GM19463 (cell line): ENCODE data around the gene NOL9.
"Not testable (repeated sequence)": the region's sequence is repeated elsewhere in the genome, so short reads cannot be mapped to it uniquely, and the experiment has no call there.

Source experiments
- ATAC-seq: cut with Tn5 transposase; IDR thresholded peaks from one replicate; pipeline ENCODE4 v1.9.1; 2021; ENCODE audit warnings: mild to moderate bottlenecking, moderate library complexity; ENCODE audit not compliant: unreplicated experiment

NOL9 gene

GRCh38 chr1:6554031-6554906 lies at the start of gene NOL9:
TSS of gene NOL9 (minus strand) at chr1:6554513. CDS start at chr1:6554502, 11 bp downstream.
- ATAC-seq = peak; percentile 86

- peak; percentile 23 for ATAC-seq
These were observed 49.1 kb upstream of the NOL9 start for GRCh38 chr1:6603238-6603914.

GRCh38 chr1:6602669-6603237 lies 48.4 kb upstream of the NOL9 start, which contains the start of gene KLHL21:
TSS of gene KLHL21 (minus strand) at chr1:6602869. CDS start at chr1:6602817, 52 bp downstream.
- peak; percentile 65 for ATAC-seq

GRCh38 chr1:6601923-6602668 lies 47.8 kb upstream of the NOL9 start:
- peak; percentile 23 for ATAC-seq

GRCh38 chr1:6601049-6601922 lies 47.0 kb upstream of the NOL9 start:
- no peak for ATAC-seq

- ATAC-seq = no peak
These were observed 46.2 kb upstream of the NOL9 start for GRCh38 chr1:6600410-6601048.

GRCh38 chr1:6599991-6600390 lies 45.7 kb upstream of the NOL9 start:
- ATAC-seq = not testable (repeated sequence)

- ATAC-seq = no peak
These were observed 45.0 kb upstream of the NOL9 start for GRCh38 chr1:6599141-6599975.

GRCh38 chr1:6597777-6598131 lies 43.4 kb upstream of the NOL9 start:
- ATAC-seq = no peak

GRCh38 chr1:6596886-6597776 lies 42.8 kb upstream of the NOL9 start:
- no peak for ATAC-seq

GRCh38 chr1:6596351-6596750 lies 42.0 kb upstream of the NOL9 start:
- ATAC-seq = no peak

- ATAC-seq = no peak
These were observed 40.8 kb upstream of the NOL9 start for GRCh38 chr1:6594977-6595740.

- no peak for ATAC-seq
These were observed 39.5 kb upstream of the NOL9 start for GRCh38 chr1:6593810-6594209.

GRCh38 chr1:6592865-6593593 lies 38.7 kb upstream of the NOL9 start:
- ATAC-seq = no peak

- ATAC-seq = no peak
These were observed 38.1 kb upstream of the NOL9 start for GRCh38 chr1:6592441-6592840.

- no peak for ATAC-seq
These were observed 37.3 kb upstream of the NOL9 start for GRCh38 chr1:6591644-6592043.
